ENCODE measurements around the gene PIAS1. TPM values are rescaled to one million over a fixed set of nuclear protein-coding genes. Genes with fewer than 3 reads are reported as not detected.
"Not testable (repeated sequence)": the region's sequence is repeated elsewhere in the genome, so short reads cannot be mapped to it uniquely, and the experiment has no call there.

The PIAS1 gene
- total and polyA plus RNA-seq, 9 of the 15 experiments (the other 6 are each of a cell fraction or from before 2014, with no cell fraction given) = 18.0 to 59.1 (median 28.5) TPM

DNA sequence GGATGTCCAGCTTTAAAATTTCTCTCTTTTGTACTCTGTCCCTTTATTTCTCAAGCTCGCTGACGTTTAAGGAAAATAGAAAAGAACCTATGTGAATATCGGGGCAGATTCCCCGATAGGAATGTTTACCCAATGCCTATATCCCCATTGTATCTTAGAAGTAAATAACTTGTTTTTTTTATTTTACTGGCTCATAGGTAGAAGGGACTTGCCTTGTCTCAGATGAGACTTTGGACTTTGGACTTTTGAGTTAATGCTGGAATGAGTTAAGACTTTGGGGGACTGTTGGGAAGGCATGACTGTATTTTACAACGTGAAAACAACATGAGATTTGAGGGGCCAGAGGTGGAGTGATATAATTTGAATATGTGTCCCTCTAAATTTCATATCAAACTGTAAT, 46.5 kb upstream of the PIAS1 start:
- ATAC-seq; H4K20me1 ChIP-seq (replicated peaks; ENCODE audit: control insufficient read depth, insufficient read depth, low read length); DNase-seq (ENCODE audit: extremely low read depth in 1 of 4, low spot score in 3 of 4); intact Hi-C loops (cut with micrococcal nuclease); FAIRE-seq; H3K27me3 ChIP-seq (ENCODE audit: control insufficient read depth in 2 of 2, insufficient read depth in 2 of 2, low read length in 2 of 2); H3K79me2 ChIP-seq (ENCODE audit: control insufficient read depth, insufficient read depth, low read length); H2AFZ ChIP-seq (ENCODE audit: low read depth, low read length); BruUV-seq (replicated peaks); H3K9ac ChIP-seq (ENCODE audit: insufficient read depth in 1 of 2, low read depth in 2 of 2, low read length in 2 of 2); H3K9me3 ChIP-seq (replicated peaks; ENCODE audit: control insufficient read depth, insufficient read depth, low read depth, low read length); H3K36me3 ChIP-seq (ENCODE audit: control insufficient read depth, insufficient read depth, low read length); CTCF ChIA-PET (ENCODE audit: low intra/inter-chr PET ratio); in situ Hi-C loops (cut with MboI); H3K4me1 ChIP-seq (replicated peaks in 1 of 2; ENCODE audit: control insufficient read depth in 2 of 2, insufficient read depth in 2 of 2, low read length in 2 of 2); H3K27ac ChIP-seq (ENCODE audit: extremely low read depth, low read depth, low read length); H3K9me1 ChIP-seq (ENCODE audit: control insufficient read depth, insufficient read depth, low read length); POLR2A ChIA-PET; H3K4me3 ChIP-seq; H3K4me2 ChIP-seq (ENCODE audit: insufficient read depth, low read length): not testable (repeated sequence)
- 15% methylated on average over 5 of the region's 5 CpGs for WGBS (ENCODE audit: insufficient coverage, low coverage, missing lambda C conversion rate)

DNA sequence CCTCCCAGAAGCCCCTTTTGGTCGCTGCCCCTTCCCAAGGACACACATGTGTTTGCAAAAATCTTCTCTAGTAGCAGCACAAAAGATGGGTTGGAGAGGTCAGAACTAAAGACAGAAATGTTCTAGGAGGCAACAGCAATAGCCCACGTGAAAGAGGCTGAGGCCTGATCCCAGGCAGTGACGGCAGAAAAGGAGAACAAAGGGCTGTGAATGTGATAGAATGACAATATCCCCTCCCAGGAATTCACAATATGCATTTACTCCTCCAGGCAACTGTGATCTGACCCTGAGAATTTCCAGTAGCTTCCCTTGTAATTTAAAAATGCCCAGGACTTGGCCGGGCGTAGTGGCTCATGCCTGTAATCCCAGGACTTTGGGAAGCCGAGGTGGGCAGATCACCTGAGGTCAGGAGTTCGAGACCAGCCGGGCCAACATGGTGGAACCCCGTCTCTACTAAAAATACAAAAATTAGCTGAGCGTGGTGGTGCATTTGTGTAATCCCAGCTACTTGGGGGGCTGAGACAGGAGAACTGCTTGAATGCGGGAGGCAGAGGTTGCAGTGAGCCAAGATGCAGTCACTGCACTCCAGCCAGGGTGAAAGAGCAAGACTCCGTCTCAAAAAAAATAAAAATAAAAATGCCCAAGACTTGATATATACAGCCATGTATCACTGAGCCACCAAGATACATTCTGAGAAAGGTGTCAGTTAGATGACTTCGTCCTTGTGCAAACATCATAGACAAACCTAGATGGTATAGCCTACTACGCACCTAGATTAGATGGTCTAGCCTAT, 43.6 kb upstream of the PIAS1 start:
- no peaks in the 10 kb centered on the region; the same call in 1 of the 2 replicates for H3K9me3 ChIP-seq (replicated peaks; ENCODE audit: control insufficient read depth, insufficient read depth, low read depth, low read length)
- WGBS (ENCODE audit: insufficient coverage, low coverage, missing lambda C conversion rate) = 27% methylated on average over 14 of the region's 14 CpGs
- no peaks in the 10 kb centered on the region for H4K20me1 ChIP-seq (replicated peaks; ENCODE audit: control insufficient read depth, insufficient read depth, low read length)
- ChIA-PET POLR2A (interaction anchor here (0.6 kb wide), 1 partner anchor 88 kb away, joined by 3 read pairs; no protein-coding TSS in a partner anchor), CTCF (ENCODE audit: low intra/inter-chr PET ratio) (no interaction called here)
- no peak overlapping the region for H2AFZ ChIP-seq (ENCODE audit: low read depth, low read length)
- in situ Hi-C loops (cut with MboI) (no loop called here), intact Hi-C loops (cut with micrococcal nuclease) (no loop called here)
- no peak overlapping the region for H3K27ac ChIP-seq (ENCODE audit: extremely low read depth, low read depth, low read length)
- no peak overlapping the region for H3K9ac ChIP-seq (ENCODE audit: insufficient read depth in 1 of 2, low read depth in 2 of 2, low read length in 2 of 2)
- BruUV-seq (replicated peaks) = no TSS peak
- no peaks in the 10 kb centered on the region for H3K9me1 ChIP-seq (ENCODE audit: control insufficient read depth, insufficient read depth, low read length)
- no peak overlapping the region for H3K4me3 ChIP-seq
- no peaks in the 10 kb centered on the region for H3K36me3 ChIP-seq (ENCODE audit: control insufficient read depth, insufficient read depth, low read length)
- H3K27me3 ChIP-seq (ENCODE audit: control insufficient read depth in 2 of 2, insufficient read depth in 2 of 2, low read length in 2 of 2) = peaks cover 2 to 9% of the 10 kb centered on the region in 2 experiments; a peak in 1 of 5 replicates
- DNase-seq (ENCODE audit: extremely low read depth in 1 of 4, low spot score in 3 of 4) (no peak), FAIRE-seq (no peak), ATAC-seq (no peak)
- no peaks in the 10 kb centered on the region for H3K79me2 ChIP-seq (ENCODE audit: control insufficient read depth, insufficient read depth, low read length)
- no peaks in the 10 kb centered on the region for H3K4me1 ChIP-seq (replicated peaks in 1 of 2; ENCODE audit: control insufficient read depth in 2 of 2, insufficient read depth in 2 of 2, low read length in 2 of 2)
- H3K4me2 ChIP-seq (ENCODE audit: insufficient read depth, low read length) = no peak overlapping the region
- no peak for TF ChIP-seq SMARCC2 (IDR thresholded peaks at IDR 0.05; ENCODE audit: low read depth)
- no peak for TF ChIP-seq PCBP2 (IDR thresholded peaks at IDR 0.05; ENCODE audit: low read depth, low read length, poor library complexity, severe bottlenecking)
- no peak for TF ChIP-seq TRIM28 (IDR thresholded peaks at IDR 0.05)
- TF ChIP-seq, protein P1, sequence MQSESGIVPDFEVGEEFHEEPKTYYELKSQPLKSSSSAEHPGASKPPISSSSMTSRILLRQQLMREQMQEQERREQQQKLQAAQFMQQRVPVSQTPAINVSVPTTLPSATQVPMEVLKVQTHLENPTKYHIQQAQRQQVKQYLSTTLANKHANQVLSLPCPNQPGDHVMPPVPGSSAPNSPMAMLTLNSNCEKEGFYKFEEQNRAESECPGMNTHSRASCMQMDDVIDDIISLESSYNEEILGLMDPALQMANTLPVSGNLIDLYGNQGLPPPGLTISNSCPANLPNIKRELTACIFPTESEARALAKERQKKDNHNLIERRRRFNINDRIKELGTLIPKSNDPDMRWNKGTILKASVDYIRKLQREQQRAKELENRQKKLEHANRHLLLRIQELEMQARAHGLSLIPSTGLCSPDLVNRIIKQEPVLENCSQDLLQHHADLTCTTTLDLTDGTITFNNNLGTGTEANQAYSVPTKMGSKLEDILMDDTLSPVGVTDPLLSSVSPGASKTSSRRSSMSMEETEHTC (IDR thresholded peaks at IDR 0.05) = no peak
- no peak for TF ChIP-seq COPS2 (conservative IDR thresholded peaks at IDR 0.05)
- TF ChIP-seq, protein P2, sequence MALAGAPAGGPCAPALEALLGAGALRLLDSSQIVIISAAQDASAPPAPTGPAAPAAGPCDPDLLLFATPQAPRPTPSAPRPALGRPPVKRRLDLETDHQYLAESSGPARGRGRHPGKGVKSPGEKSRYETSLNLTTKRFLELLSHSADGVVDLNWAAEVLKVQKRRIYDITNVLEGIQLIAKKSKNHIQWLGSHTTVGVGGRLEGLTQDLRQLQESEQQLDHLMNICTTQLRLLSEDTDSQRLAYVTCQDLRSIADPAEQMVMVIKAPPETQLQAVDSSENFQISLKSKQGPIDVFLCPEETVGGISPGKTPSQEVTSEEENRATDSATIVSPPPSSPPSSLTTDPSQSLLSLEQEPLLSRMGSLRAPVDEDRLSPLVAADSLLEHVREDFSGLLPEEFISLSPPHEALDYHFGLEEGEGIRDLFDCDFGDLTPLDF (CRISPR knock-in tag; IDR thresholded peaks at IDR 0.05) = no peak
- TF ChIP-seq SMARCE1 (IDR thresholded peaks at IDR 0.05) = no peak
- no peak for TF ChIP-seq ZNF507 (tag; conservative IDR thresholded peaks at IDR 0.05)
- TF ChIP-seq ZNF408 (CRISPR knock-in tag; IDR thresholded peaks at IDR 0.05; ENCODE audit: low read depth) = no peak
- TF ChIP-seq ZNF263 (CRISPR knock-in tag; IDR thresholded peaks at IDR 0.05; ENCODE audit: borderline replicate concordance) = no peak
- no peak for TF ChIP-seq BMI1 (IDR thresholded peaks at IDR 0.05; ENCODE audit: low read length)
- TF ChIP-seq, protein P3, sequence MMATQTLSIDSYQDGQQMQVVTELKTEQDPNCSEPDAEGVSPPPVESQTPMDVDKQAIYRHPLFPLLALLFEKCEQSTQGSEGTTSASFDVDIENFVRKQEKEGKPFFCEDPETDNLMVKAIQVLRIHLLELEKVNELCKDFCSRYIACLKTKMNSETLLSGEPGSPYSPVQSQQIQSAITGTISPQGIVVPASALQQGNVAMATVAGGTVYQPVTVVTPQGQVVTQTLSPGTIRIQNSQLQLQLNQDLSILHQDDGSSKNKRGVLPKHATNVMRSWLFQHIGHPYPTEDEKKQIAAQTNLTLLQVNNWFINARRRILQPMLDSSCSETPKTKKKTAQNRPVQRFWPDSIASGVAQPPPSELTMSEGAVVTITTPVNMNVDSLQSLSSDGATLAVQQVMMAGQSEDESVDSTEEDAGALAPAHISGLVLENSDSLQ (IDR thresholded peaks at IDR 0.05) = no peak
- no peak for TF ChIP-seq ETV1 (tag; conservative IDR thresholded peaks at IDR 0.05; ENCODE audit: low read depth)

Data from K562 (cell line).